HG02938 (cell line): ENCODE results near the gene RSU1.

Experiments used
- ATAC-seq: cut with Tn5 transposase; IDR thresholded peaks from one replicate; pipeline ENCODE4 v1.9.1; 2021; ENCODE audit warnings: mild to moderate bottlenecking, moderate library complexity; ENCODE audit not compliant: unreplicated experiment

The RSU1 gene

DNA sequence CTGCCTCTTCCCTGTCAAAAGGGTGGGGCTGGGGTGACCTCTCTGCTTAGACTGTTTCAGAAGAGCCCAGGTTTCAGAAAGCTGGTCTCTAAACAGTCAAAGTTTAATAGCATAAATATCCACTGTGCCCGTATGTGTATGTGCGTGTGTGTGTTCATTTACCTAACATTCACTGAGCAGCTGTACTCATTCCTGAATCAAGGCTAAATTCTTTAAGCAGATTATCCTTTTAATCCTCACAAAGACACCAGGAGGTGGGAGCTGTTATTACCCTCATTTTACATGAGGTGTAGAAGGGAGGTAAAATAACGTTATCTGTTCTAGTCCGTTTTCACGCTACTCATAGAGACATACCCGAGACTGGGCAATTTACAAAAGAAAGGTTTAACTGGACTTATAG, 72.2 kb downstream of the RSU1 start:
- ATAC-seq, result no peak

DNA sequence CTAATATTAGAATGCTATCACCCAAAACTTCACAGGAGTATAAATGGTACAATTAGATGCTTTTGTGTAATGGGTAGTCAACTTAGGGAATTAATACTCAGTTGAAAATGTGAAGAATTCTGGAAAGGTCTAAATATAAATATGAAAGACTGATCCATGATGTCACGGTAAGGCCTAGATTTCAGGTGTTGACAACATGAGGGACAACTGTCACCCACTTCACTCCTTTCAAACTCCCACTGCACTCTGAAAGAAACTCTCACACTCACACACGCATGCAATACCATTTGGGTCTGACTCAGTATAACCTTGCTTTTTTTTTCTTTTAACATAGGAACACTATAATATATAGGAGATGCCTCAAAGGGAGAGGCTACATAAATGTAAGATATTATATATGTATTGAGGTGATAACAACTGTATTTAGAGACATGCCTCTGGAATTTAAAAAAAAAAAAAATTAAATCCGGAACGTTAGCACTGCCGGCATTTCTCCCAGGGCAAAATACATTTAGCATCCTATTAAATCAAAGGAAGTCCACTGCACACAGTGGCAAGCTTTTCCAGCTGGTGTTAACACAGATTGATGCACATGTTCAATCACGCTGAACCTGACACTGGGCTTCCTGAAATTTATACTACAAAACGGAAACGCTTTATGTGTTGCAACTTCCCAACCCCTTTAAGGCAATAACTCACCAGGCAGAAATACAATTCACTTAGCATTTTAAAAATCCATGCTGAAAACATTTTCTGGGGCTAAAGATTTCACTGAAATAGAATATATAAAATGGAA, 74.9 kb downstream of the RSU1 start:
- no peak for ATAC-seq

DNA sequence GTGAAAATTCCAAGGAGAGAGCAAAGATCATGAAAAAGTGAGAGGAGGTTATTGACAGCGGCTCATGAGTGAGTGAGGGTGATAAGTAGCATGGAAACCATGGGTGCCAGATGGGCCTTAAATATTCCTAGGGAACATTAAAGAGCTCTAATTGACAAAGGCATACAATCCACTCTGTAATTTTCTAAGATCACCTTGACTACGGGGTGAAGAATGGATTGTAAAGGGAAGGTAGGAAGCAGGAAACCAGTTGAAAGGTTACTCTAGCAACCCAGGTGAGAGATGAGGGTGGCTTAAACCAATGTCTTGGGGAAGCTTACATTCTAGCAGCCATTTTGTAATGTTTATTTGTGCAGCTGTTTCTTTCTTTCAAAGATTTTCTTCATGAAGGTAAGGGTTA, 75.7 kb downstream of the RSU1 start:
- no peak for ATAC-seq

DNA sequence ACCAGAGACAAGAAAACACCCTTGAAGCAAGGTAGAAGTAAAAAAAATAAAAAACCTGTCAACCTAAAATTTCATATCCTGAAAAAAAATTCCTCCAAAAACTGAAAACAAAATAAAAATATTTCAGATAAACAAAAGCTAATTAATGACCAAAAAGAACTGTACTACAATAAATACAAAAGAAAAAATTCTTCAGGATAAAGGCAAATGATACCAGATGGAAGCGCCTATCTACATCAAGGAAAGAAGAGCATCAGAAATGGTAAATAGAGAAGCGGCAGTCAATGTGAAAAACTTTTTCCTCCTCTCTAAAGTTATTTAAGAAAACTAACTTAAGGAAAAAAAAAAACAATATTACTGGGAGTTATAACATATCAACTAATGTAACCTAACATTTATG, 79.8 kb downstream of the RSU1 start:
- no peak for ATAC-seq

DNA sequence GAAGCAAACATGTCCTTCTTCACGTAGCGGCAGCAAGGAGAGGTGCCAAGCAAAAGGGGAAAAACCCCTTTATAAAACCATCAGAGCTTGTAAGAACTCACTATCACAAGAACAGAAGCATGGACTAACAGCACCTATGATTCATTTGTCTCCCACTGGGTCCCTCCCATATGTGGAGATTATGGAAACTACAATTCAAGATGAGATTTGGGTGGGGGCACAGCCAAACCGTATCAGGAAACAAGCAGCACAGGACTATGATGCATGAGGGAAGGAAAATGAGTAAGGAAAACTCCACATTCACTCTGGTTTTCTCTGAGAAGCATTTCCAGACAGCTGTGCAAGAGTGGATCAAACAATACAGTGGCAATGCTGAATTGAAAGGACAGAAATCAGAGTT, 81.6 kb downstream of the RSU1 start:
- ATAC-seq, result no peak

DNA sequence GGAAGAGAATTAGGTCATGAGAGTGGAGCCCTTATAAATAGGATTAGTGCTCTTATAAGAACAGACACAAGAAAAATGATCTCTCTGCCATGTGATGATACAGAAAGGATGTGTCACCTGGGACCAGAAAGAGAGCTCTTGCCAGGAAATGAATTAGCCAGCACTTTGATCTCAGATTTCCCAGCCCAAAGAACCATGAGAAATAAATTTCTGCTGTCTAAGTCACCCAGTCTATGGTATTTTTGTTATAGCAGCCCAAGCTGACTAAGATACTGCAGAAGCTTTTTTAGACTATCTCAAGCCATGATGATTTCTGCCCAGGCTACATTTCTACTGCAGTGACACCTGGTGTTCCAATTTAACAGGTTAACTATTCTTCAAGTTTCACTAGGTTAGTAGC, 84.8 kb downstream of the RSU1 start:
- no peak for ATAC-seq

DNA sequence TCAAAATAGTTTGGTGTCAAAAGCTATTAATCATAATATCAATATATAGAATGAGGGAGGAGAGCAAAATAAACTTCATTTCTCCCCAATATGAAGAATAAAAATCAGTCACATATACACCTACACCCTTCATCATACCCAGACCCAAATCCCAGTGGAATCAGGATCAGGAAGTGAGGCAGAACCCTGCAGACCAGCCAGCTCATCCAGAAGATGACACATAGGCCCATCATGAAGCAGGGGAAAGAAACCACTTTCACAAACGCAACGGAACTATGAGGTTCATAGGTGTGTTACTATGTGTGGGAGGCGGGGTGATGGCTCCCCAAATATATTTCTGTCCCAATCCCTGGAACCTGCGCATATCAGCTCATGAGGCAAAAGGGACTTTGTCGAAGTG, 89.0 kb downstream of the RSU1 start:
- ATAC-seq, result no peak

DNA sequence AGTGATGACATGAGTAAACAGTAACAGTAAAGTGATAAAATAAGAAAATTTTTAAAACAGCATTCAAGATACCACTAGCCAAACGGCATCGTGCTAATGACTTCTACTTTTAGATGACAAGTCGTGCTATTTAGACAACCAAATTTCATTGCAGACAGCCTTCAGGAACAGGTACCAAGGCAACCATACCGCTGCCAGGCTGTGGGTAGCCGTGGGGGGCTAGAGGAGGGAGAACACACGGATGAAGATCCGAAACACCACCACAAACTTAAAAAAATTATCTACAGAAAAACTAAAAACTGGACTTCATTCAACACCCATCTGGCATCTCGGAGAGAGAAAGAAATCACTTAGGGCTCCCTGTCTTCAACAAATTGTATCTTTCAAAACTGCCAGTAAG, 89.6 kb downstream of the RSU1 start:
- ATAC-seq, result no peak

DNA sequence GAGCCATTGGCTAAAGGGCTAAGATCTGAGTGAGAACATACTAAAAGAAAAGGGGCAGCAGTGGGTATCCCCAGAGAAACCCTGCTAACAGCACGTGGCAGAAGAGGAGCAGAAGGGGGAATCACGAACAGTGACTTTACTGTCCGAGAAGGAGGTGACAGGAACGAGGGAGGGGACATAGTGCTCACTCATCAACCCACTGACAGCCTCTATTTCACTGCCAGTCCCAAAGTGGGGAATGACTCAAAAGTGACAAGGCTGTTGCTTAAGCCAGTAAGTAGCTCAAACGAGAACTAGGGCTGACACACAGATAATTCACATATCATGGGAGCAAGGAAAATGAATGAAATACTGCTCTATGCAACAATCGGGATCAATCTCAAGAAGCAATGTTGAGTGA, 92.7 kb downstream of the RSU1 start:
- no peak for ATAC-seq

DNA sequence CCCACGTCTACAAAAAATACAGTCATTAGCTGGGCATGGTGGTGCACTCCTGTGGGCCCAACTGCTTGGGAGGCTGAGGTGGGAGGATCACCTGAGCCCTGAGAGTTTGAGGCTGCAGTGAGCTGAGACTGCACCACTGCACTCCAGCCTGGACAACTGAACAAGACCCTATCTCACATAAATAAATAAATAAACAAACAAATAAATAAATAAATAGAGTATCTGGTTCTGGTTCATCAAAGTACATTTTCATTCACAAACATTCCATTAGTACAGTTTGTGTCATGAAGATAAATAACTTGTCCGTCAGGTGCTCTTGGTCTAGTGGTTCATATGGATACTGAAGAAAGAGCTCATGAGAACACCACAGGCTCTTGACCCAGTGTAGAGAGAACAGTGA, 96.4 kb downstream of the RSU1 start:
- no peak for ATAC-seq

DNA sequence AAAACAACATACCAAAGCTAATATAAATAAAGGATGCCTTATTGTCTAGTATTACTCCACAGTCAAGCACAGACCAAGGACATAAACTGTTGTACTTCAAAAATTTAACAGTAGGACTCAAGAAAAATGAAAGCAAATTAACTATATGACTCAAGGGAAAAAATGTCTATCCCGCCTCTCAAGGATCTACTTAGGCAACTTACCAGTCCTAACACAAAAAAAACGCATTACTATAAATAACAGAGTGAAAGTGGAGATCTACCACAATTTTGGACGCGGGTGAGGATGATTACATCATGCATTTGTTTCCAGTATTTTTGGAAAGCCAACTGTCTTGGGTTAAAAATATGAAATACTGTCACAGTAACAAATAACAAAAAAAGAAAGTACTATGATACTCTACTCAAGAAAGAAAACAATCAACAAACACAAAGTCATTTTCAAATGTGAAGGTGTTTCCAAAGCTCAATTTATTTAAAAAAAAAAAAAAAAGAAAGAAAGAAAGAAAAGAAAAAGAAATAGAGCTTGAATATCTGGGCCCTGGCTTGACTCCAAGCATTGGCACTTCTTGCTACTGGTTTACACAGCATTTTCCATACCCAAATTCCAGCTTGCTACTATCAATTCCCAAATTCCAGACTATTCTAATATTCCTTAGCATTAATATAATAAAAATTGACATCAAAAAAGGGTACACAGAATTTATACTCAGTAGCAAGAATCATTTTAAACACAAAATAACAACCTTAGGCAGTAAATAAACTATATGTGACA, 99.4 kb downstream of the RSU1 start:
- no peak for ATAC-seq

DNA sequence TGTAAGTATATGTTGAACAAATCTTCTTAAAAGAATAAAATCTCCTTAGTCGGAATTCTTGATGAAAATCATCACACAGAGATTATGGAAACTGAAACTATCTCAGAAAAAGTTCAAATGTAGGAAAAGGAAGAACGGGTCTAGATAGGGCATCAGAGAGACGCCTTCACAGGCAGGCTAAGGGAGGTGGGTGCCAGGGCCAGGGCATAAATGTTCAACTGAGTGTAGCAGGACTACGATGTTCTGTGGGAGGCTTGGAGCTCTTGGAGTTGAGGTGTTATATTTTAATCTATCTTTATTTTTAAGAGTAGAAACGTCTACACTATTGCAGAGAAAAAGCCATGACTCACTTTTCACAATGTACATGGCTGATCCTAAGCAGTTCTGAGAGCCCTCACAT, 101.2 kb downstream of the RSU1 start:
- ATAC-seq, result no peak

DNA sequence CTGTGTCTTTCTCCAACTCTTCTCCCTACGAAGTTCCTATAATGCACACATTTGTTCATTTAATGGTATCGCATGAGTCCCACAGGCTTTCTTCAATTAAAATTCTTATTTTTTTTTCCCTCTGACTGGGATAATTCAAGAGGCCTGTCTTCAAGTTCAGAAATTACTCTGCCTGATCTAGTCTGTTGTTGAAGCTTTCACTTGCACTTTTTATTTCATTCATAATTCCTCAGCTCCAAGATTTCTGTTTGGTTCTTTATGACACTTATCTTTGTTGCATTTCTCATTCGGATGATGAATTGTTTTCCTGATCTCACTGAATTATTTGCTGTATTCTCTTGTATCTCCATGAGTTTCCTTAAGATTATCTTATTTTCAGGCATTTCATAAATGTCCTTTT, 103.9 kb downstream of the RSU1 start:
- no peak for ATAC-seq

DNA sequence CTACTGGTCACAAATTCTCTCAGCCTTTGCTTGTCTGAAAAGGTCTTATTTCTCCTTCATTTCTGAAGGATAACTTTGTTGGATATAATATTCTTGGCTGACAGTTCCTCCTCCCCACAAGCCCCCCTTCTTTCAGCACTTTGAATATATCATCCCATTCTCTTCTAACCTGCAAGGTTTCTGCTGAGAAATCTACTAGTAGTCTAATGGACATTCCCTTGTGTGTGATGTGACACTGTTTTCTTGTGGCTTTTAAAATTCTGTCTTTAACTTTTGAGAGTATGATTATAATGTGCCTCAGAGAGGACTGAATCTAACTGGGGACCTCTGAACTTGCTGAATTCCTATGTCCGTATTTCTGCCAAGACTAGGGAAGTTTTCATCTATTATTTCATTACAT, 104.3 kb downstream of the RSU1 start:
- no peak for ATAC-seq

DNA sequence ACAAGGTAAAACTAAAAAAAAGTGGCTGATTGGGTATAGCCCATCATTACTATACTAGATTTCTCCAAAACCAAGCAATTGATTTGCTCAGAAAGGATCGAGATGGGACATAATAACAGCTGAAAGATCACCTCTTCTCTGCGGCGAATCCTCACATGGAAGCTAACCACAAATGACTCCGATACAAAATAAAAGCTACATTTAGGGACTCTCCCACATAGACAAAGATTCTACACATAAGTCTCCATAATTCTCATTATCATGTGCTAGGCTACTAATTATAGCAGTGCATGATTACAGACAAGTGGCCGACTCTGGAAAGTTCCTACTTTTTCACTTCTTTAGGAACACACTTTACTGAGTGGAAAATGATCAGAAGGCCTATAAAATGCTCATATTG, 116.9 kb downstream of the RSU1 start:
- no peak for ATAC-seq

DNA sequence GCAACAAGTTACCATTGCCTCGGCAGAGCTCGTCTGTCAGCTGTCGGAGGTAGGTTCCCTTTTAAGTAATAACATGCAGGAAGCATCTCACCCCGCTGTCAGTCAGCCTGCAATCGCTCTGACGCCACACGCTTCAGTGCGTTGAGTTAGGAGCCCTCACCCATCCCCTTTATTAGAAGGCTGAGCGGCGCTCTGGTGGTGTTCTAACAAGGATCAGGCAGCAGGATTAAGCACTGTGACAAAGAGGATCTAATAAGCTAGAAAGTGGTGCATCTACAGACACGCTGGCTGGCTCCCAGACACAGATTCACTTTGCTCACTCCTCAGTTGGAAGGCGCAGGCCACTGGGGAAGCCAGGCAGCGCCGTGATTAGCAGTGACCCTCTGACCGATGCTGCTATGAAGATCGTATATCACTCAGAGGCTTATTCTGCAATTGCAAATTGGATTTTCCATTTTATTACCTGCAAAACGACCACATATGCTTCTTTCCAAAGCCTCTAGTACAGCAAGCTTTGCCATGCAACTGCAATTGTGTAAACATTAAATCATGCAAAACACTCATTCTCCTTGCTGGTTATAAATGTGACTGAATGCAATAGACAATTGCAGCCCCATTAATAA, 117.7 kb downstream of the RSU1 start:
- no peak for ATAC-seq

DNA sequence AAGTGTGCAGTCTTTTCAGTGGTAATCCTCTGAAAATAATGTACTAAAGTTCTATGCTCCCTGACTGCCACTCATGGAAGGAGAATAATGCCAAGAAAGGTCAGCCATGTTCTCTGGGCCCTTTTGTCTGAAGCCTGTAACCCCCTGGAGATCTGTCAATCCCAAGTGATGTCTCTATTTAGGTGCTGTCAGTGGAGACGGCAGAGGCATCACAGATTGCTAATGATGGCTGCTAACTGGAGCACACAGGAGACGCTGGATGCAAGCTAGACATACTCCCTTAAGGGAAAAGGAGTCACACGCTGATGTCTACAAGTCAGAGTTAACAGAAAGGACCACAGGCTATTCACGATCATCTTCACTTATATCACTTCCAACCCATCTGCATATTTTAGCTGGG, 118.8 kb downstream of the RSU1 start:
- no peak for ATAC-seq

DNA sequence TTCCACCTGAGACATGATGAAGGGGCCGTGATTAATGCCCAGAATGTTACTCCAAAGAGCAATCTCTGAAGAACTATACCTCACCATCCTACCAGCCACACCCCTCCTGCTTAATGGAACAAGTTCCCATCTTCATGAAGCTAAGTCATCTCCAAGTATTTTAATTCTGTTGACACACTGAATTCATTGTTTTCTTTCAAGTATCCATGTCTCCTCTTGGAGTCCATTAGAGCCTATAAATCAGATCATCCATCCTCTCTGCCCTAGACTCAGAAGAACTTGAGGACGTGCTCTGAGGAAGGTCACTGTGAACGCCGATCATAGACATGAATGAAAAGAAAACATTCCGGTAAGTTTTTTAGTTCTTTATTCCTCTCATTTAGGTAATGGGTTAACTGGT, 126.8 kb downstream of the RSU1 start:
- ATAC-seq, result no peak

DNA sequence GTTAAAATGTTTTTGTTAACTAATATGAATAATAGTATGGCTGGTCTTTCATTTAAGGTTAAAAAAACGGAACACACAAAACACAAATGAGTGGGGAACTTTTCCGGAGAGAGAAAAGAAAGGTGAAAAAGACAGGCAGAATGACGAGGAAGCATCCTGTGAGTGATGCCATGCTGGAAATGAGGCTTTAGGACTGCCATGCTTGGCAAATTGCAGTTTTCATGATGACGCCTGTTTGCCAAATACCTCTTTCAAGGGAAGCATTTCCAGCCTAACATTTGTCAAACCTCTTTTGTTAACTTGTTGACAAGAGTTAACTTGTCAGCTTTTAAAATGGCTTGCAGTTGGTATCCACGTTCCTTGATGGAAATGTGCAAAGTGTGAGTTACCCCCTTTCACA, 127.5 kb downstream of the RSU1 start:
- ATAC-seq, result no peak

DNA sequence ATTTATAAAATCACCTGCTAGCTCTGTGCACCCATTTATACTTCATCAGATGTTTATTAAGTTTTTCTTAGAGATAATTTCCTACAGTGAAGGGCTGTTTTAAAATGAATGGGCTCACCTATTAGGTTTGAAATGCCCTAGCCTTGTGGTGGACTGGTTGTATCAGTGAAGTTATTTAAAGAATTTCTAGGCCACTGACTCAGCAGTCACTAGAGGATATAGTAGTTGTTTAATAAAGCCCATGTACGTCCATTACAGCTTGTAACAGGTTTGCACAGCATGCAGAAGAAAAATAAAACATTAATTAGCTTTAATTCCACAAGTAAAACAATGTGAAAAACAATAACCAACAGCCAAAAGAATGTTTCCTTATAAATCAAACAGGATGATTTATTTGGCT, 128.0 kb downstream of the RSU1 start:
- no peak for ATAC-seq

DNA sequence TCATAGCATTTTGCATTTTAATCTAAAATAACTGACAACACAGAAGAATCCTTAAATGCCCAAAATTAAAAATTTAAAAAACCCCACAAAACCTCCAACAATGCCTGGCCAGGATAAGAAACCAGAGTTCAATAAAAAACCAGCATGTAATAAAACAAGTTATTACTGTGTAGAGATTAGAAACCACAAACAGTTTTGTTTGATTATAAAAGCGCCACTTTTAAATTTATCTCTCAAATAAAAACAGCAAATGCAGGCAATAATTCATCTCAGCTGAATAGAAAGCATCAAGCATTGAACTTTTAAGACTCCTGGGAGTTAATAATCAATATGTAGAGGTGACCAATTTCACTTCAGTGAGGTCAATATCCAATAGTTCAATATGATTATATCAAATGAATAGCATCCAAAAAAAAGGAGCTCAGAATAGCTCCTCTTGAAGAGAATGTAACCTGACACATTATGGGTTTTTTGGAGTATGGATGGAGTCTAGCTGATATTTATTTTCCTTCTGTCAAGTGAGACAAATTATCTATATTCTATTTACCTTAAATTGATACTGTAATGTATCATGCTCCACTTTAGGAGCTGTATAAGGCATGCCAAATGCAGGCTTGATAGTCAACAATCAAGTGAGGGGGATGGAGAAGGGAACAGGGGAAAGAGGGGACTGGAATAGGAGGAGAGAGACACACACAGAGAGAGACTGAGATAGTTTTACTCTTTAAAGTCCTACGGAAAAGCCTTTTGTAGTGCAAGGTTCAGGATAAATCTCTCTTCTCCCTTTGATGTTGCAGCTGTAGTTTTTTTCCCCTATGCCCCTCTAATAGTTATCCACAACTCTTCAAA, 130.9 kb downstream of the RSU1 start:
- no peak for ATAC-seq
